HCT116 (cell line): Measurements from ENCODE around the gene PHKA2.

ENCODE experiments used
- ELF1 ChIP-seq: IDR thresholded peaks from 2 replicates; pipeline ENCODE4 v1.6.1; 2012; ENCODE audit warnings: low read depth, borderline replicate concordance
- POLR2A ChIP-seq: IDR thresholded peaks from 2 replicates; pipeline ENCODE4 v1.7.0; 2011; ENCODE audit warnings: borderline replicate concordance; ENCODE audit not compliant: insufficient read depth, insufficient read length; ENCODE audit errors: extremely low read depth
- POLR2AphosphoS5 ChIP-seq: IDR thresholded peaks from 2 replicates; pipeline ENCODE4 v1.6.1; 2011; ENCODE audit warnings: mild to moderate bottlenecking, low read depth, low read length, moderate library complexity
- RAD21 ChIP-seq: IDR thresholded peaks from 2 replicates; pipeline ENCODE4 v1.6.1; 2012; ENCODE audit warnings: low read depth, mild to moderate bottlenecking
- TF ChIP-seq, protein P1 (sequence below): IDR thresholded peaks from 2 replicates; pipeline ENCODE4 v1.6.1; 2012

DNA sequence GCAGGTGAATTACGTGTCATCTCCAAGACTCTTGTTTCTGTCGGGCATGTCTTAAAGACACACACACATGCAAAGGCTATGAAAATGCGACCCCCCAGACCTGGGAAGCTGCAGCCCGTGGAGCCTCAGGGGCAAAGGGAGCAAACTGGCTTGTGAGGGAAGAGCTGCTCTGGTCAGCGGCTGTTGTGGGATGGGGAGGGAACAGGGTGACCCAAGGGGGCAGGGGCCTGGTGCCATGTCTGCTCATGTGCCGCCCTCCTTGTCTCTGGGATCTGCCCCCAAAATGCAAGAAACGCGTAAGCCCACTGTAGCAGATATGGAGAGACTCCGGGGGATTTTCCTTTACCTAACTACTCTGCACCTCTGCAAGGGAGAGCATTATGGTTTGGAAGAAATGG, 92.4 kb downstream of the PHKA2 start:
- no peak for TF ChIP-seq RAD21
- no peak for TF ChIP-seq POLR2AphosphoS5
- TF ChIP-seq ELF1 = no peak
- no peak for TF ChIP-seq POLR2A
- TF ChIP-seq, protein P1, sequence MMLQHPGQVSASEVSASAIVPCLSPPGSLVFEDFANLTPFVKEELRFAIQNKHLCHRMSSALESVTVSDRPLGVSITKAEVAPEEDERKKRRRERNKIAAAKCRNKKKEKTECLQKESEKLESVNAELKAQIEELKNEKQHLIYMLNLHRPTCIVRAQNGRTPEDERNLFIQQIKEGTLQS = no peak
